NB4 (cell line): ENCODE measurements around the gene TMEM125.
A peak's percentile ranks its signal among the peaks of the same experiment; 100 is the strongest.

Source experiments
- CTCF ChIP-seq: IDR thresholded peaks from one replicate; pipeline ENCODE4 v1.5.1; 2012; ENCODE audit warnings: low read depth, low read length
- MAX ChIP-seq: IDR thresholded peaks from 2 replicates; pipeline ENCODE4 v1.6.1; 2011; ENCODE audit warnings: low read depth, low read length
- POLR2A ChIP-seq: IDR thresholded peaks from 2 replicates; pipeline ENCODE4 v1.6.1; 2011; ENCODE audit warnings: mild to moderate bottlenecking; ENCODE audit not compliant: insufficient read length; ENCODE audit errors: extremely low read depth

DNA sequence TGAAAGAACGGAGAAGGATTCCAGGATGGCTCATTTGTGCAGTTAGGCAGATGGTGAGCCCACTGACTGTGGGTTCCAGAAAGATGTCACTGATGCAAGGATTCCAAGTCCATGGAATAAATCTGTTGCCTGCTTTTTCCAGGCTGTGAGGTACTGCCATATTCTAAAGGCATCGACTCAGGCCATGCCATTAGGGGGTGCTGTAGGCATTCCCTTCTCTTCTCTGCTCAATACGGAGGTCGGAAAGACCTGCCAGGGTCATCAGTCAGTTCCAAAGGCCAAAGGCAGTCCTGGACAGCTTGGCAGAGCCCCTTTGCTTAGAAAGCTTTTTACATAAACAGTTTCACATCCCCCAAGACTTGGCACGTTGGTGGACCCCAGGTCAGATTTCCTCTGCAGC lies 31.7 kb upstream of the TMEM125 start:
- TF ChIP-seq POLR2A (no peak), CTCF (peak; percentile 63), MAX (peak; percentile 32; the same call in 1 of the 2 replicates)
